SK-N-SH (cell line): ENCODE results near the gene GADL1. TPM values are rescaled to one million over a fixed set of nuclear protein-coding genes. Genes with fewer than 3 reads are reported as not detected.

ENCODE experiments used
- CTCF ChIA-PET: fragments of 300-600, 350-600 bp; formaldehyde crosslinking; extraction: SDS; loops from one replicate; lab custom pipeline; 2021; lab: Yijun Ruan, JAX
- POLR2A ChIA-PET: fragments of 350-600 bp; sonication (Branson Sonifier 250); formaldehyde crosslinking; extraction: SDS; loops from one replicate; lab custom pipeline; 2020; ENCODE audit warnings: antibody characterized with exemption, inconsistent platforms; lab: Yijun Ruan, JAX
- DNase-seq: peaks from one replicate; pipeline ENCODE4 v3.0.0; 2012
- H2AFZ ChIP-seq: fragments of 200-600 bp; sonication (generic); 2 replicates; pipeline ENCODE4 v1.8.1; 2016; ENCODE audit warnings: antibody characterized with exemption, mild to moderate bottlenecking, low read depth
- H3F3A ChIP-seq: fragments of 200-600 bp; sonication (generic); replicated peaks from 2 replicates; pipeline ENCODE3; 2016; ENCODE audit warnings: antibody characterized with exemption, mild to moderate bottlenecking; ENCODE audit not compliant: insufficient read depth
- H3K27ac ChIP-seq, 2 experiments: fragments of 200-500 bp in 1 of 2; fragments of 200-600 bp in 1 of 2; sonication (Bioruptor generic) in 1 of 2; sonication (generic), shearing (Covaris generic) in 1 of 2; 2 replicates each; pipeline versions ENCODE4 v1.5.1 to v1.6.1; 2014 to 2016; ENCODE audit warnings: low read depth in 2 of 2, inconsistent platforms in 1 of 2, low read length in 1 of 2, mild to moderate bottlenecking in 1 of 2, mixed read lengths in 1 of 2
- H3K27me3 ChIP-seq: fragments of 200-600 bp; sonication (generic), shearing (Covaris generic); 2 replicates; pipeline ENCODE4 v1.6.1; 2016; ENCODE audit warnings: mixed run types; ENCODE audit not compliant: insufficient read depth
- H3K36me3 ChIP-seq, 2 experiments: fragments of 200-500 bp in 1 of 2; fragments of 200-600 bp in 1 of 2; sonication (Bioruptor generic) in 1 of 2; sonication (generic) in 1 of 2; replicated peaks in 1 of 2; 2 replicates each; pipeline versions ENCODE3 to v1.5.1; 2014 to 2016; ENCODE audit warnings: low read length in 1 of 2, mild to moderate bottlenecking in 1 of 2; ENCODE audit not compliant: insufficient read depth in 2 of 2, control insufficient read depth in 1 of 2
- H3K4me1 ChIP-seq, 2 experiments: fragments of 200-500 bp in 1 of 2; fragments of 200-600 bp in 1 of 2; sonication (Bioruptor generic) in 1 of 2; sonication (generic), shearing (Covaris generic) in 1 of 2; 2 replicates each; pipeline versions ENCODE4 v1.5.1 to v1.6.1; 2014 to 2016; ENCODE audit warnings: low read depth in 1 of 2, low read length in 1 of 2, mixed run types in 1 of 2; ENCODE audit not compliant: insufficient read depth in 2 of 2, control insufficient read depth in 1 of 2
- H3K4me2 ChIP-seq: fragments of 200-600 bp; sonication (generic), shearing (Covaris generic); 2 replicates; pipeline ENCODE4 v1.6.1; 2017; ENCODE audit warnings: mixed run types
- H3K4me3 ChIP-seq, 2 experiments: fragments of 200-500 bp in 1 of 2; fragments of 200-600 bp in 1 of 2; sonication (Bioruptor generic) in 1 of 2; sonication (generic), shearing (Covaris generic) in 1 of 2; 2 replicates each; pipeline versions ENCODE4 v1.5.1 to v1.8.1; 2014 to 2016; ENCODE audit warnings: low read depth in 2 of 2, inconsistent platforms in 1 of 2, low read length in 1 of 2, mild to moderate bottlenecking in 1 of 2, mixed read lengths in 1 of 2, moderate library complexity in 1 of 2
- H3K79me2 ChIP-seq: fragments of 200-600 bp; sonication (generic); 2 replicates; pipeline ENCODE4 v1.8.1; 2017; ENCODE audit warnings: mild to moderate bottlenecking; ENCODE audit not compliant: insufficient read depth
- H3K9ac ChIP-seq: fragments of 200-600 bp; sonication (generic); 2 replicates; pipeline ENCODE4 v1.6.1; 2017; ENCODE audit warnings: mixed run types
- H3K9me2 ChIP-seq: fragments of 200-600 bp; sonication (generic); 2 replicates; pipeline ENCODE4 v1.6.1; 2017; ENCODE audit warnings: mixed run types
- H3K9me3 ChIP-seq: fragments of 200-600 bp; sonication (generic); 2 replicates; pipeline ENCODE4 v1.6.1; 2017; ENCODE audit warnings: mixed run types, mild to moderate bottlenecking, moderate library complexity
- H4K20me1 ChIP-seq: fragments of 200-600 bp; sonication (generic); 2 replicates; pipeline ENCODE4 v1.6.1; 2017; ENCODE audit warnings: mild to moderate bottlenecking, mixed run types; ENCODE audit not compliant: insufficient read depth
- EP300 ChIP-seq, 2 experiments: IDR thresholded peaks; 2 replicates each; pipeline versions ENCODE4 v1.4.0 to v1.6.1; 2012; ENCODE audit warnings: borderline replicate concordance in 1 of 2, low read depth in 1 of 2, low read length in 1 of 2
- EZH2phosphoT487 ChIP-seq: fragments of 200-600 bp; sonication (generic); IDR thresholded peaks from 2 replicates; pipeline ENCODE4 v1.6.1; 2017; ENCODE audit warnings: low read depth, mixed run types, mild to moderate bottlenecking, antibody characterized with exemption, moderate library complexity, borderline replicate concordance
- FOSL2 ChIP-seq: IDR thresholded peaks from 2 replicates; pipeline ENCODE4 v1.4.0; 2012; ENCODE audit warnings: low read depth, mild to moderate bottlenecking, moderate library complexity, borderline replicate concordance
- GABPA ChIP-seq: IDR thresholded peaks from 2 replicates; pipeline ENCODE4 v1.4.0; 2012; ENCODE audit warnings: low read depth, mild to moderate bottlenecking
- IRF3 ChIP-seq: fragments of 150-350 bp; IDR thresholded peaks from 2 replicates; pipeline ENCODE4 v1.6.1; 2016; ENCODE audit warnings: mild to moderate bottlenecking, low read depth, low read length
- JUND ChIP-seq: IDR thresholded peaks from 2 replicates; pipeline ENCODE4 v1.4.0; 2012
- MAX ChIP-seq: IDR thresholded peaks from 2 replicates; pipeline ENCODE4 v1.4.0; 2012; ENCODE audit warnings: low read depth
- REST ChIP-seq: IDR thresholded peaks from 2 replicates; pipeline ENCODE4 v1.6.1; 2012; ENCODE audit warnings: mild to moderate bottlenecking, low read depth, low read length, moderate library complexity
- RFX5 ChIP-seq: IDR thresholded peaks from 2 replicates; pipeline ENCODE4 v1.6.1; 2012; ENCODE audit warnings: mild to moderate bottlenecking, improper control_type of control experiment, low read length
- RXRA ChIP-seq: IDR thresholded peaks from 2 replicates; pipeline ENCODE4 v1.4.0; 2012; ENCODE audit warnings: low read depth, mild to moderate bottlenecking, borderline replicate concordance
- TCF12 ChIP-seq: IDR thresholded peaks from 2 replicates; pipeline ENCODE4 v1.4.0; 2012
- TEAD4 ChIP-seq: IDR thresholded peaks from 2 replicates; pipeline ENCODE4 v1.4.0; 2012; ENCODE audit warnings: mild to moderate bottlenecking, borderline replicate concordance; ENCODE audit not compliant: insufficient read depth
- YY1 ChIP-seq: IDR thresholded peaks from 2 replicates; pipeline ENCODE4 v1.4.0; 2012; ENCODE audit warnings: low read depth, mild to moderate bottlenecking
- ZBTB33 ChIP-seq: IDR thresholded peaks from 2 replicates; pipeline ENCODE4 v1.4.0; 2012; ENCODE audit warnings: low read depth, borderline replicate concordance
- WGBS: methylation state at CpG from one replicate; pipeline ENCODE4 v1.1.6; 2017; ENCODE audit warnings: low lambda C conversion rate; 5-methylcytosine and 5-hydroxymethylcytosine counted together
- polyA plus RNA-seq, 3 experiments: library from polyadenylated mRNA; depleted of rRNA; stranded (reverse); fragments of >200 nt; gene quantifications; 2 replicates each; pipeline ENCODE4 v1.2.3, GENCODE V29; 2012
- TF ChIP-seq, protein P1 (sequence below): fragments of 150-350 bp; IDR thresholded peaks from 2 replicates; pipeline ENCODE4 v1.6.1; 2017; ENCODE audit warnings: antibody characterized with exemption, low read length, low read depth, borderline replicate concordance

The GADL1 gene
- polyA plus RNA-seq, 1 of the 3 experiments (the other 2 are of a cell fraction) = not detected

- Histone ChIP-seq H3K4me3 (no peak overlapping the region), H3K36me3 (no peaks in the 10 kb centered on the region), H3K9ac (no peak overlapping the region), H3K4me2 (no peak overlapping the region), H3K9me3 (no peaks in the 10 kb centered on the region), H3K79me2 (no peaks in the 10 kb centered on the region), H3K9me2 (no peaks in the 10 kb centered on the region), H3K27me3 (no peaks in the 10 kb centered on the region), H4K20me1 (no peaks in the 10 kb centered on the region), H3K4me1 (no peaks in the 10 kb centered on the region), H3K27ac (no peak overlapping the region), H3F3A (no peaks in the 10 kb centered on the region), H2AFZ (no peak overlapping the region)
- ChIA-PET POLR2A (no interaction called here), CTCF (interaction anchor here (0.8 to 1.1 kb wide), 2 partner anchors 9 to 10 kb away, joined by 4 to 5 read pairs; no protein-coding TSS in a partner anchor)
- TF ChIP-seq, protein P1, sequence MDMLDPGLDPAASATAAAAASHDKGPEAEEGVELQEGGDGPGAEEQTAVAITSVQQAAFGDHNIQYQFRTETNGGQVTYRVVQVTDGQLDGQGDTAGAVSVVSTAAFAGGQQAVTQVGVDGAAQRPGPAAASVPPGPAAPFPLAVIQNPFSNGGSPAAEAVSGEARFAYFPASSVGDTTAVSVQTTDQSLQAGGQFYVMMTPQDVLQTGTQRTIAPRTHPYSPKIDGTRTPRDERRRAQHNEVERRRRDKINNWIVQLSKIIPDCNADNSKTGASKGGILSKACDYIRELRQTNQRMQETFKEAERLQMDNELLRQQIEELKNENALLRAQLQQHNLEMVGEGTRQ = no peak
- no peak for TF ChIP-seq IRF3
- no peak for TF ChIP-seq REST
- TF ChIP-seq MAX = no peak
- no peak for TF ChIP-seq RFX5
- no peak for TF ChIP-seq GABPA
- no peak for TF ChIP-seq FOSL2
- no peak for TF ChIP-seq TEAD4
- TF ChIP-seq EZH2phosphoT487 = no peak
- no peak for TF ChIP-seq ZBTB33
- TF ChIP-seq TCF12 = no peak
- no peak for TF ChIP-seq JUND
- no peak for TF ChIP-seq YY1
- no peak for TF ChIP-seq RXRA
- TF ChIP-seq EP300 (IDR thresholded peaks at IDR 0.05; ENCODE audit: borderline replicate concordance in 1 of 2, low read depth in 1 of 2, low read length in 1 of 2) = no peak
- 53% methylated on average over 3 of the region's 3 CpGs for WGBS
- DNase-seq = no peak
Observed at GRCh38 chr3:30778933-30779332, 115.5 kb downstream of the GADL1 start.
